ENCODE measurements around the gene IKZF4.
A peak's percentile ranks its signal among the peaks of the same experiment; 100 is the strongest.
"Not testable (repeated sequence)": the region's sequence is repeated elsewhere in the genome, so short reads cannot be mapped to it uniquely, and the experiment has no call there.

The IKZF4 gene

DNA sequence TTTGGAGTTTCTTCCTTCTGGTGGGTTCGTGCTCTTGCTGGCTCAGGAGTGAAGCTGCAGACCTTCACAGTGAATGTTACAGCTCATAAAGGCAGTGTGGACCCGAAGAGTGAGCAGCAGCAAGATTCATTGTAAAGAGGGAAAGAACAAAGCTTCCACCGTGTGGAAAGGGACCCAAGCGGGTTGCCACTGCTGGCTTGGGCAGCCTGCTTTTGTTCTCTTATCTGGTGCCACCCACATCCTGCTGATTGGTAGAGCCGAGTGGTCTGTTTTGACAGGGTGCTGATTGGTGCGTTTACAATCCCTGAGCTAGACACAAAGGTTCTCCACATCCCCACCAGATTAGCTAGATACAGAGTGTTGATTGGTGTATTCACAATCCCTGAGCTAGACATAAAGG, 21.3 kb upstream of the IKZF4 start:
- not testable (repeated sequence) for DNase-seq (ENCODE audit: low read depth in 2 of 2)

DNA sequence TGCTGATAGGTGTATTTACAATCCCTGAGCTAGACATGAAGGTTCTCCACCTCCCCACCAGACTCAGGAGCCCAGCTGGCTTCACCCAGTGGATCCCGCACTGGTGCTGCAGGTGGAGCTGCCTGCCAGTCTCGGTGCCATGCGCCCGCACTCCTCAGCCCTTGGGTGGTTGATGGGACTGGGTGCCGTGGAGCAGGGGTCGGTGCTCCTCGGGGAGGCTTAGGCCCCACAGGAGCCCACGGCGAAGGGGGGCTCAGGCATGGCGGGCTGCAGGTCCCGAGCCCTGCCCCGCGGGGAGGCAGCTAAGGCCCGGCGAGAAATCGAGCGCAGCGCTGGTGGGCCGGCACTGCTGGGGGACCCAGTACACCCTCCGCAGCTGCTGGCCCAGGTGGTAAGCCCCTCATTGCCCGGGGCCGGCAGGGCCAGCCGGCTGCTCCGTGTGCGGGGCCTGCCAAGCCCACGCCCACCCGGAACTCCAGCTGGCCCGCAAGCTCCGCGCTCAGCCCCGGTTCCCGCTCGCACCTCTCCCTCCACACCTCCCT, 20.8 kb upstream of the IKZF4 start:
- DNase-seq (ENCODE audit: low read depth in 2 of 2) = not testable (repeated sequence)

- DNase-seq (ENCODE audit: low read depth in 2 of 2) = no peak
Observed at GRCh38 chr12:56001487-56002100, 19.2 kb upstream of the IKZF4 start.

DNA sequence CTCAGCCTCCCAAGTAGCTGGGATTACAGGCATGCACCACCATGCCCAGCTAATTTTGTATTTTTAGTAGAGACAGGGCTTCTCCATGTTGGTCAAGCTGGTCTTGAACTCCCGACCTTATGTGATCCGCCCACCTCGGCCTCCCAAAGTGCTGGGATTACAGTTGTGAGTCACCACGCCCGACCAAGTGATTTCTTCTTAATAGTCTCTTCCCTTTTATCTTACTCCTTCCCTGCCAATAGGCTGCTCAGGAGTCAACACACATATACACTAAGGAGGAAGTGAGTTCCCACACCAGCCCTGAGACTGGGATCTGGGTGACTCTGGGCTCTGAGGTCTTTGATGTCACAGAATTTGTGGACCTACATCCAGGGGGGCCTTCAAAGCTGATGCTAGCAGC, 17.5 kb upstream of the IKZF4 start:
- DNase-seq (ENCODE audit: low read depth in 2 of 2) = not testable (repeated sequence)

DNA sequence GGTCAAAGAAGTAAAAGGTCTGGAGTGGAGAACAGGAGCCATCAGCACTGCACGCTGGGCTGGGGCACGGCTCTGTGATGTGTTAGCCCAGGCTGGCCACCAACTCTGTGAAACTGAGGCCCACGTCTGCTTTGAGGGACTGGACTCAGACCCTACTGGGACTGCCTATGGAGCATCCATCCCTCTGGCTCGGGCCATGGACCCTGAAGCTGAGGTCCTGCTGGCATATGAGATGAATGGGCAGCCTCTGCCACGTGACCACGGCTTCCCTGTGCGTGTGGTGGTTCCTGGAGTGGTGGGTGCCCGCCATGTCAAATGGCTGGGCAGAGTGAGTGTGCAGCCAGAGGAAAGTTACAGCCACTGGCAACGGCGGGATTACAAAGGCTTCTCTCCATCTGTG, 16.6 kb upstream of the IKZF4 start:
- no peak for DNase-seq (ENCODE audit: low read depth in 2 of 2)

DNA sequence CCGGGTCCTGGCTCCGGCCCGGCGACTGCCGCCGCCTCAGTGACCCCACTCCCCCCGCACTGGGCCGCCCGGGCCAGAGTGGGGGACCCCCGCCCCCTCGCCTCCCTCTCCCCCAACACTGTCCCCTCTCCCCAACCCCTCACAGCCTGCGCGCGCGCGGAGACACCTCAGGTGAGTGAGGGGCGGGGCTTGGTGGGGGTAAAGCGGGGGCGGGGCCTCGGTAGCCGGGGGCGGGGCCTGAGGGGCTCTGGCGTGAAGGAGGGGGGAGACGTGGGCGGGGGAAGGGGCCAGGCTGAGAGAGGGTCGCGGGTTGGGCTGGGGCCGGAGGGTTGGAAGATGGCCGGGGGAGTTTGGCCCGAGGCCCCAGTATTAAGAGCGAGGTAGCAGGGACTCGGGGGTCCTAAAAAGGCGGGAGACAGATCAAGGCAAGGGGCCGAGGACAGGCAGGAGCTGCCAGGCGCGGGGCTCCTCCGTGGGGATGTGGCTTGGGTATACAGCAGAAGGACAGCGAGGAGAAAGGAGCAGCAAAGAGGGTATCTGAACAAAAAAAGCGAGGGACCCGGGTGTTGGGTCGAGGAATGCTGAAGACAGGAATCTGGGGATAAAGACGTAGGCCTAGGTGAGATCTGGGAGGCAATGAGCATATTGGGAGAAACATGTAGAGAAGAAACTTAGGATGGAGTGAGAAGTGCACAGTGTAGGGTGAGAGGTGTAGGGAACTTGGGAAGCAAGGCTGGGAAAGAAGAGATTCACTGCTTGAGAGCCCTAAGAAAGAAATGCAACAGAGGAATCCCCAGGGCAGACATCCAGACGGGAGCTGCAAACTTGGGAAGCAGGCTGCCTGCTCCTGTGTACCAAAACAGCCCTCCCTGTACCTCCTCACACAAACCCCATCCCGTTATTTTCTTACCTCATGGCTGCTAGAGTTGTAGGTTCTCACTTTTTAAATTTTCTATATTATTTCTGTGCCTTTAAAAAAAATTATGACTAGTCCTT, 13.0 kb upstream of the IKZF4 start:
- peak; percentile 66 to 72 for DNase-seq (ENCODE audit: low read depth in 2 of 2)

GRCh38 chr12:56010111-56010570, 10.7 kb upstream of the IKZF4 start:
- no peak for DNase-seq (ENCODE audit: low read depth in 2 of 2)

GRCh38 chr12:56011509-56012090, 9.2 kb upstream of the IKZF4 start:
- DNase-seq (ENCODE audit: low read depth in 2 of 2) = no peak

DNA sequence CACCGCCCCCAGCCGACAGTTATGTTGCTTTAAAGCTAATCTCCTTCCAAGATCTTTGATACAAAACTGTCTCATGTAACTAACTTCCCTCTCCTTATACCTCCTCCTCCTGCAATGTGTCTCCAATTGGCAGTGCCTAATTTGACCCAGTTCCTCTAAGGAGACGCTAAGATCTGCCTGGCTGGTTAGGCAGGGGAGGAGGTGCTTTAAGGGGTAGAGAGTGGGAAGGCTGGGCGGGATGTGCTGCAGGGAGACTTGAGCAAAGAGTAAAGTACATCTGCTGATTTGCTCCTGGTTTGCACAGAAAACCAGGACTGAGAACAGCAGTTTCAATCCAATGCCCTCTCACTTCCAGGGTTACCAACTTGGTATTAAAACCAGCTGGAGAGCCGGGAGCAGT, 7.4 kb upstream of the IKZF4 start:
- no peak for DNase-seq (ENCODE audit: low read depth in 2 of 2)

GRCh38 chr12:56014205-56014604, 6.6 kb upstream of the IKZF4 start:
- no peak for DNase-seq (ENCODE audit: low read depth in 2 of 2)

DNA sequence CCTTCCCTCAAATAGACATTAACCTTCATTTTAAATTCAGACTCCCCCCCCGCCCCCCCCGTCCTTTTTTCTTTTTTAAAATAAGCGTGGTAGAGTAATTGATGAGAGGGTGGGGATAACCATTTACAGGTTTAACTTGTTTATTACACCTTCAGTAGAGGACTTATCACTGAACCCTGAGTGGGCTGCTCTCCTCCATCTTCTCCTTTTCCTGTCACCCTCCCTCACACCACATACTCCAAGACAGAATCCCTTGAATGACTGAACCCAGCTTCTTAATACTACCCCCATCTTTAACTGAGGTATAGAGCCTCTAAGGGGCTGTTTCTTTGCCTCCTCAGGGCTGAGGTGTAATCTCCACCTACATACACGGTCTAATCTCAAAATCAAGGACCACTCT, 3.7 kb upstream of the IKZF4 start:
- no peak for DNase-seq (ENCODE audit: low read depth in 2 of 2)

GRCh38 chr12:56018356-56018755, 2.5 kb upstream of the IKZF4 start:
- no peak for DNase-seq (ENCODE audit: low read depth in 2 of 2)

DNA sequence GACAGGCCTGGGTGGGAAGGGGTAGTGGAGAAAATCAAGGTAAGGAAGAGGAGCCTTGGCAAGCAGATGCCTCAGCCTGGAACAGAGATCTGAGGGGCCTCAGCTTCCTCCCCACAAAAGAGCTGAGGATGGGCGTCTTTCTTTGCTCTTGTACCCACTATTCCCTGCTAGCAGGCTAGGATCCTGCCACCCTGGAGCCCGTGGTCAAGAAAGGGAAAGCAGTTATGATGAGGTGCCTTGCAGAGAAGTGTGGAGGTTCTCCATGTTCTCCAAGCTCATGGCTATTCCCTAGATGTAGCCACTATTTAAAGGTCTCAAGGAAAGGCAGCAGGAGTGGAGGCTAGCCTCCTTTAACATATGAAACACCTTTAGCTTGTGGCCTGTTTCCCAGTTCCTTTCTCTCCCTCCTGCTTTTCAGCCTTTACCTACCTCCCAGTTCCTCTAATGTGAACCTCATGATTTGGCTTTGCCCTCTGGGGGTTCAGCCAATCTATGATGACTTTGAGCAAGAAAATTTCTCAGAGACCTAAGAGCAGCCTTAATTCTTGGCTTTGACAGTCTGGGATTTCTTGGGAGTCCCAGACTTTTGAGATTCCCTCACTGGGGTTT, 1.1 kb downstream of the IKZF4 start:
- no peak for DNase-seq (ENCODE audit: low read depth in 2 of 2)

DNA sequence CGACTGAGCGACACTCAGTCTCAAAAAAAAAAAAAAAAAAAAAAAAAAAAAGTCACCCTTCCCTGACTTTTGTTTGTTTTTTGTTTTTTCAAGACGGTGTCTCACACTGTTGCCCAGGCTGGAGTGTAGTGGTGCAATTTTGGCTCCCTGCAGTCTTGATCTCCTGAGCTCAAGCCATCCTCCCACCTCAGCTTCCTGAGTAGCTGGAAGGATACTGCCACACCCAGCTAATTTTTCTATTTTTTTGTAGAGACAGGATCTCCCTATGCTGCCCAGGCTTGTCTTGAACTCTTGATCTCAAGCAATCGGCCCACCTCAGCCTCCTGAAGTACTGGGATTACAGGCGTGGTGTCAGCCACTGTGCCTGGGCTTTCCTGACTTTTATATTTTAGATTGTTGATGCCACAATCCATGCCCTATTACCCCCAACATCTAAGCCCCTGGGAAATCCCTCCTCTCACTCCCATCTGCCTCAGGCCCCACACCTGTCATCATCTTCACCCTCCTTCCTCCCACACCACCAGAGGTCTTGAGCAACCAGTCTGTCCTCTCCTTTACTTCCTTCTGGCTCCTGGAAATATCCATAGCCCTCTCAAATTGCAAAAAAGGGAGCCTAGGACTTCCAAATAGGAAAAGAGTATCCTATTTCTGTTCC, 7.8 kb downstream of the IKZF4 start:
- DNase-seq (ENCODE audit: low read depth in 2 of 2) = no peak

- DNase-seq (ENCODE audit: low read depth in 2 of 2) = no peak
Observed at GRCh38 chr12:56029166-56029519, 8.3 kb downstream of the IKZF4 start.

DNA sequence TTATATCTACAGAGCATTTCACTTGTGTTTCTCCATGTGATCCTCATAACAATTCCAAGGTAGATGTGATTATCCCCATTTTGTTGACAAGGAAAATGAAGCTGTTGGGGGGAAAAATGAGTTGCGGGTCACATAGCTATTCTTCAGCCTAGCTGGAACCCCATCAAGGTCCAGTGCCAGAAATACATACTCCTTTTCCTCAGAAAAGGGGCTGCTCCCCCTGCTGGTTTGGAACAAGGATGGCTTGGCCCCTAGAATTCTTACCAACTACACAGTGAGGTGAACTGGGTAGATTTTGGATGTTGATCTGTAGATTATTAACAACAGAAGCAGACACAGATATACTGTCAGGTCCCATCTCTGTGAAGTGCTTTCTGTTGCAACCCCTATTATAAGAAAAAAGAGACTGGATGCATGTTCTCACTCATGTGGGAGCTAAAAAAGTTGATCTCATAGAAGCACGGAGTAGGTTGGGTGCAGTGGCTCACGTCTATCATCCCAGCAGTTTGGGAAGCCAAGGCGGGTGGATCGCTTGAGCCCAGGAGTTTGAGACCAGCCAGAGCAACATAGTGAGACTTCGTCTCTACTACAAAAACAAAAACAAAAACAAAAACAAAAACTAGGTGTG, 8.9 kb downstream of the IKZF4 start:
- no peak for DNase-seq (ENCODE audit: low read depth in 2 of 2)

GRCh38 chr12:56031987-56032386, 11.1 kb downstream of the IKZF4 start:
- DNase-seq (ENCODE audit: low read depth in 2 of 2) = no peak

GRCh38 chr12:56034586-56035332, 13.9 kb downstream of the IKZF4 start:
- no peak for DNase-seq (ENCODE audit: low read depth in 2 of 2)

DNA sequence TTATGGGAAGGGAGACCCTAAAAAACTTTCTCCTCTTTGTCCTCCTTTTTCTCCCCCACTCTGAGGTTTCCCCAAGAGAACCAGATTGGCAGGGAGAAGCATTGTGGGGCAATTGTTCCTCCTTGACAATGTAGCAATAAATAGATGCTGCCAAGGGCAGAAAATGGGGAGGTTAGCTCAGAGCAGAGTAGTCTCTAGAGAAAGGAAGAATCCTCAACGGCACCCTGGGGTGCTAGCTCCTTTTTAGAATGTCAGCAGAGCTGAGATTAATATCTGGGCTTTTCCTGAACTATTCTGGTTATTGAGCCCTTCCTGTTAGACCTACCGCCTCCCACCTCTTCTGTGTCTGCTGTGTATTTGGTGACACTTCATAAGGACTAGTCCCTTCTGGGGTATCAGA, 16.3 kb downstream of the IKZF4 start:
- no peak for DNase-seq (ENCODE audit: low read depth in 2 of 2)

GRCh38 chr12:56038022-56038655, 17.3 kb downstream of the IKZF4 start:
- DNase-seq (ENCODE audit: low read depth in 2 of 2) = no peak
